ENCODE results near the gene BANP.

- TF ChIP-seq EZH2 (IDR thresholded peaks at IDR 0.05; ENCODE audit: insufficient read depth, poor library complexity, severe bottlenecking) (no peak), EZH2phosphoT487 (IDR thresholded peaks at IDR 0.05; ENCODE audit: insufficient read depth, low read depth) (0 out of 2 replicates have a peak, but pooled peaks have one; percentile 8)
Observed at GRCh38 chr16:88088161-88088581, 136.9 kb downstream of the BANP start.

Data from GM23248 (cell line).